ENCODE results near the gene OR2A14. TPM values are rescaled to one million over a fixed set of nuclear protein-coding genes. Genes with fewer than 3 reads are reported as not detected.
A peak's percentile ranks its signal among the peaks of the same experiment; 100 is the strongest.
"Not testable (repeated sequence)": the region's sequence is repeated elsewhere in the genome, so short reads cannot be mapped to it uniquely, and the experiment has no call there.

The OR2A14 gene
- polyA plus RNA-seq, 6 donors from 2014 or later = not detected

DNA sequence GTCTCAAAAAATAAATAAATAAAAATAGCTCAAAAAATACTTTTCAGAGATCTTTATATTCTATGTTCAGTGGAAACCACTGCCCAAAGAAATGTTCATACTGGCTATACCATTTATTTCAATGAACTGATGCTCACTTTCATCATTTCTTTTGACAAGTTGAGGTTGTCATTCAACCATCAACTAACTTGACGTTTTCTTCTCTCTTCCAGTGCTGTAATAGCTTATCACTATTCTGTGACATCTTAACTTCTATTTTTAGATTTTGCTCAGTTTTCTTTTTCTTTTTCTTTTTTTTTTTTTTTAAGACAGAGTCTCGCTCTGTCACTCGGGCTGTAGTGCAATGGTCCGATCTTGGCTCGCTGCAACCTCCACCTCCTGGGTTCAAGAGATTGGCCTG lies 51.6 kb downstream of the OR2A14 start:
- H3K27ac Mint-ChIP-seq = no peak overlapping the region
- H3K9me3 Mint-ChIP-seq = peaks cover 3 to 20% (median 9%) of the 10 kb centered on the region in 7 donors
- no peak for ATAC-seq (ENCODE audit: low read depth in 2 of 2)
- H3K4me1 Mint-ChIP-seq = peaks cover 3 to 6% (median 4%) of the 10 kb centered on the region in 3 donors
- no peak overlapping the region for H3K4me3 Mint-ChIP-seq
- DNase-seq = no peak
- H3K36me3 Mint-ChIP-seq = peaks cover 14 to 22% of the 10 kb centered on the region in 2 donors
- H3K27me3 Mint-ChIP-seq = peaks cover 9 to 32% (median 26%) of the 10 kb centered on the region in 3 donors

- peak; percentile 54 for DNase-seq
- H3K36me3 Mint-ChIP-seq, H3K4me1 Mint-ChIP-seq, H3K27ac Mint-ChIP-seq, H3K9me3 Mint-ChIP-seq: not testable (repeated sequence)
- peaks cover 7 to 12% (median 11%) of the 10 kb centered on the region in 3 donors for H3K27me3 Mint-ChIP-seq
- peak overlapping the region in 5 of 8 donors; percentile 26 to 70 (median 47) for H3K4me3 Mint-ChIP-seq
- peak; percentile 96 to 99 for ATAC-seq (ENCODE audit: low read depth in 2 of 2)
Measured at GRCh38 chr7:144178380-144179164, 55.6 kb downstream of the OR2A14 start.

DNA sequence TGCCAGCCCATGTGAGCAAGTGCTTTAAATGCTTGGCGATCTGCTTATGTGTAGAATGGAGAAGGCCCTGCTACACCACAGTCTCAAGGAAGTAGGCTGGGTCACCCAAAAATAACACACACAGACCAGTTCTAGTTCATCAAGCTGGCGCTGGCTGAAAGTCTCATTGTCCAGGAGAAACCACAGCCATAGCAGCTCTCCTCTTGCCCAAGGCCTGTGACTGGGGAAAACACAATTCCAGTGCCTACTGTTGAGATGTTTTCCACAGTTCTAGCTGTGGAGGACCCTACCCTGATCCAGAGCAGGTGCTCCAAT lies 56.1 kb downstream of the OR2A14 start:
- not testable (repeated sequence) for H3K36me3 Mint-ChIP-seq, H3K9me3 Mint-ChIP-seq, H3K27ac Mint-ChIP-seq, H3K4me3 Mint-ChIP-seq, H3K4me1 Mint-ChIP-seq, DNase-seq
- ATAC-seq (ENCODE audit: low read depth in 2 of 2) = peak; percentile 34 to 40
- peaks cover 7 to 11% (median 10%) of the 10 kb centered on the region in 3 donors for H3K27me3 Mint-ChIP-seq

Other genes with a start within 250 kb of the OR2A14 start
- 10 to 100 TPM in 1 of 6 donors, 1 to 10 TPM in 5; 6.3 to 16.9 (median 8.5) TPM for gene TCAF1, start 221.0 kb upstream of the OR2A14 start, polyA plus RNA-seq (ENCODE audit: low read depth in 6 of 6)
- not detected for gene OR2F2, start 187.9 kb upstream of the OR2A14 start, polyA plus RNA-seq (ENCODE audit: low read depth in 6 of 6)
- gene OR2F1, start 168.3 kb upstream of the OR2A14 start, polyA plus RNA-seq (ENCODE audit: low read depth in 6 of 6) = not detected
- not detected for gene OR6B1, start 122.9 kb upstream of the OR2A14 start, polyA plus RNA-seq (ENCODE audit: low read depth in 6 of 6)
- gene OR2A5, start 74.2 kb upstream of the OR2A14 start, polyA plus RNA-seq (ENCODE audit: low read depth in 6 of 6) = not detected
- not detected for gene OR2A25, start 53.4 kb upstream of the OR2A14 start, polyA plus RNA-seq (ENCODE audit: low read depth in 6 of 6)
- not detected for gene OR2A12, start 36.9 kb upstream of the OR2A14 start, polyA plus RNA-seq (ENCODE audit: low read depth in 6 of 6)
- gene OR2A2, start 13.6 kb upstream of the OR2A14 start, polyA plus RNA-seq (ENCODE audit: low read depth in 6 of 6) = not detected
- under 1 TPM in 1 of 6 donors, not detected in 5; 0.13 TPM for gene CTAGE4, start 60.3 kb downstream of the OR2A14 start, polyA plus RNA-seq (ENCODE audit: low read depth in 6 of 6)
- 1 to 10 TPM; 2.8 to 5.7 (median 4.3) TPM for gene ARHGEF35, start 72.7 kb downstream of the OR2A14 start, polyA plus RNA-seq (ENCODE audit: low read depth in 6 of 6)
- gene OR2A42, start 116.4 kb downstream of the OR2A14 start, polyA plus RNA-seq (ENCODE audit: low read depth in 6 of 6) = under 1 TPM in 1 of 6 donors, not detected in 5; 0.97 TPM
- 1 to 10 TPM in 2 of 6 donors, under 1 TPM in 3, not detected in 1; 0.47 to 1.4 (median 0.86) TPM for gene OR2A7, start 141.6 kb downstream of the OR2A14 start, polyA plus RNA-seq (ENCODE audit: low read depth in 6 of 6)
- 1 to 10 TPM in 1 of 6 donors, under 1 TPM in 3, not detected in 2; 0.22 to 1.2 (median 0.60) TPM for gene CTAGE8, start 146.1 kb downstream of the OR2A14 start, polyA plus RNA-seq (ENCODE audit: low read depth in 6 of 6)
- 1 to 10 TPM in 1 of 6 donors, under 1 TPM in 1, not detected in 4; 0.21 to 1.5 TPM for gene OR2A1, start 189.2 kb downstream of the OR2A14 start, polyA plus RNA-seq (ENCODE audit: low read depth in 6 of 6)
- 1 to 10 TPM in 5 of 6 donors, not detected in 1; 1.3 to 5.7 (median 1.9) TPM for gene ARHGEF5, start 232.2 kb downstream of the OR2A14 start, polyA plus RNA-seq (ENCODE audit: low read depth in 6 of 6)